Vein endothelial cell (primary cell): ENCODE results near the gene OR52B2. TPM values are rescaled to one million over a fixed set of nuclear protein-coding genes. Genes with fewer than 3 reads are reported as not detected.

ENCODE experiments used
- total RNA-seq: library from RNA; depleted of rRNA; stranded (reverse); fragments of >200 nt; gene quantifications from 2 replicates; pipeline ENCODE4 v1.2.3, GENCODE V29; 2012

The OR52B2 gene
- not detected in 2 replicates for total RNA-seq

GRCh38 chr11:6170226-6170625 is at the start of gene OR52B2:
OR52B2 (minus strand) TSS chr11:6170326; CDS start chr11:6170326, 0 bp downstream.

GRCh38 chr11:6205366-6205765 is 35.2 kb upstream of the OR52B2 start, which contains the start of gene C11orf42:
C11orf42 (plus strand) TSS chr11:6205557; CDS start chr11:6205616, 59 bp downstream.

GRCh38 chr11:6199174-6199810 is 29.2 kb upstream of the OR52B2 start, which contains the start of gene OR52W1:
OR52W1 (plus strand) TSS chr11:6199224; CDS start chr11:6199224, 0 bp downstream.

Other genes with a start within 250 kb of the OR52B2 start
- not detected in 2 replicates for gene OR56A3, start 228.1 kb downstream of the OR52B2 start, total RNA-seq
- gene OR56A5, start 201.8 kb downstream of the OR52B2 start, total RNA-seq, result not detected in 2 replicates
- gene OR52L1, start 183.3 kb downstream of the OR52B2 start, total RNA-seq, result not detected in 2 replicates
- not detected in 2 replicates for gene OR56A4, start 163.4 kb downstream of the OR52B2 start, total RNA-seq
- not detected in 2 replicates for gene OR56A1, start 139.6 kb downstream of the OR52B2 start, total RNA-seq
- gene OR56B4, start 62.6 kb downstream of the OR52B2 start, total RNA-seq, result not detected in 2 replicates
- not detected in 2 replicates for gene OR52W1, start 28.9 kb upstream of the OR52B2 start, total RNA-seq
- not detected in 2 replicates for gene C11orf42, start 35.2 kb upstream of the OR52B2 start, total RNA-seq
- gene FHIP1B, start 64.3 kb upstream of the OR52B2 start, total RNA-seq, result 19.0 and 32.3 TPM in 2 replicates
- gene CNGA4, start 68.8 kb upstream of the OR52B2 start, total RNA-seq, result not detected in 2 replicates
- gene CCKBR, start 89.5 kb upstream of the OR52B2 start, total RNA-seq, result not detected in 2 replicates
- gene CAVIN3, start 150.2 kb upstream of the OR52B2 start, total RNA-seq, result 281 and 346 TPM in 2 replicates
- gene SMPD1, start 220.1 kb upstream of the OR52B2 start, total RNA-seq, result 35.7 and 42.1 TPM in 2 replicates
- gene APBB1, start 248.8 kb upstream of the OR52B2 start, total RNA-seq, result 38.1 and 57.8 TPM in 2 replicates